G401.6 (cell line): Measurements from ENCODE around the gene MMS22L.

ENCODE experiments used
- FAIRE-seq: peaks from 2 replicates; lab custom pipeline; 2012; peaks lifted over from hg19 to GRCh38; lab: Jason Lieb, UNC

MMS22L gene

GRCh38 chr6:97282726-97283617 lies at the start of gene MMS22L:
Gene MMS22L (minus strand): TSS chr6:97283216. CDS start chr6:97282477, 739 bp downstream.
- peak; percentile 97 for FAIRE-seq

GRCh38 chr6:97322811-97323210 lies 39.8 kb upstream of the MMS22L start:
- no peak for FAIRE-seq

GRCh38 chr6:97322226-97322625 lies 39.2 kb upstream of the MMS22L start:
- no peak for FAIRE-seq

- FAIRE-seq, result no peak
Measured at GRCh38 chr6:97316978-97317377, 34.0 kb upstream of the MMS22L start.

GRCh38 chr6:97312241-97312640 lies 29.2 kb upstream of the MMS22L start:
- FAIRE-seq, result no peak

- no peak for FAIRE-seq
Measured at GRCh38 chr6:97306544-97307320, 23.7 kb upstream of the MMS22L start.

- no peak for FAIRE-seq
Measured at GRCh38 chr6:97305414-97306066, 22.5 kb upstream of the MMS22L start.

GRCh38 chr6:97304701-97305100 lies 21.7 kb upstream of the MMS22L start:
- no peak for FAIRE-seq

GRCh38 chr6:97294451-97294850 lies 11.4 kb upstream of the MMS22L start:
- no peak for FAIRE-seq

GRCh38 chr6:97293198-97293696 lies 10.2 kb upstream of the MMS22L start:
- FAIRE-seq, result no peak

- no peak for FAIRE-seq
Measured at GRCh38 chr6:97292671-97293070, 9.7 kb upstream of the MMS22L start.

GRCh38 chr6:97291896-97292295 lies 8.9 kb upstream of the MMS22L start:
- no peak for FAIRE-seq

GRCh38 chr6:97289332-97289731 lies 6.3 kb upstream of the MMS22L start:
- FAIRE-seq, result no peak

- no peak for FAIRE-seq
Measured at GRCh38 chr6:97288188-97288587, 5.2 kb upstream of the MMS22L start.

GRCh38 chr6:97282238-97282725 lies 734 bp downstream of the MMS22L start:
- no peak for FAIRE-seq

GRCh38 chr6:97280766-97281165 lies 2.2 kb downstream of the MMS22L start:
- peak; percentile 57 for FAIRE-seq

- no peak for FAIRE-seq
Measured at GRCh38 chr6:97275804-97276203, 7.2 kb downstream of the MMS22L start.

- no peak for FAIRE-seq
Measured at GRCh38 chr6:97269821-97270220, 13.2 kb downstream of the MMS22L start.

- no peak for FAIRE-seq
Measured at GRCh38 chr6:97262676-97263075, 20.3 kb downstream of the MMS22L start.

GRCh38 chr6:97246842-97247241 lies 36.2 kb downstream of the MMS22L start:
- FAIRE-seq, result peak; percentile 44

GRCh38 chr6:97240222-97240621 lies 42.8 kb downstream of the MMS22L start:
- no peak for FAIRE-seq

- FAIRE-seq, result no peak
Measured at GRCh38 chr6:97231911-97232310, 51.1 kb downstream of the MMS22L start.
